Smooth muscle cell (in vitro differentiated cells): Measurements from ENCODE around the gene FAM236A. TPM values are rescaled to one million over a fixed set of nuclear protein-coding genes. Genes with fewer than 3 reads are reported as not detected.
"Not testable (repeated sequence)": the region's sequence is repeated elsewhere in the genome, so short reads cannot be mapped to it uniquely, and the experiment has no call there.

Source experiments
- DNase-seq: peaks from one replicate; lab custom pipeline; 2025; ENCODE audit not compliant: unreplicated experiment; lab: John Stamatoyannopoulos, UW
- H2AFZ ChIP-seq: fragments of 200-600 bp; sonication (generic); 2 replicates; pipeline ENCODE4 v1.6.0; 2016; ENCODE audit warnings: antibody characterized with exemption, low read depth, mild to moderate bottlenecking
- H3F3A ChIP-seq: fragments of 200-600 bp; sonication (generic); 2 replicates; pipeline ENCODE4 v1.6.0; 2017; ENCODE audit warnings: antibody characterized with exemption, low read depth
- H3K27ac ChIP-seq: fragments of 200-600 bp; sonication (generic); 2 replicates; pipeline ENCODE4 v1.5.1; 2016; ENCODE audit warnings: low read depth, mild to moderate bottlenecking
- H3K27me3 ChIP-seq: fragments of 200-600 bp; sonication (generic); 2 replicates; pipeline ENCODE4 v1.6.1; 2016; ENCODE audit warnings: low read depth, mild to moderate bottlenecking
- H3K36me3 ChIP-seq: fragments of 200-600 bp; sonication (generic); 2 replicates; pipeline ENCODE4 v1.5.1; 2016; ENCODE audit warnings: low read depth
- H3K4me1 ChIP-seq: fragments of 200-600 bp; sonication (generic); 2 replicates; pipeline ENCODE4 v1.5.1; 2016; ENCODE audit warnings: low read depth
- H3K4me2 ChIP-seq: fragments of 200-600 bp; sonication (generic); 2 replicates; pipeline ENCODE4 v1.6.0; 2016; ENCODE audit warnings: mild to moderate bottlenecking
- H3K4me3 ChIP-seq: fragments of 200-600 bp; sonication (generic); 2 replicates; pipeline ENCODE4 v1.5.1; 2016; ENCODE audit warnings: mild to moderate bottlenecking
- H3K79me2 ChIP-seq: fragments of 200-600 bp; sonication (generic); 2 replicates; pipeline ENCODE4 v1.6.0; 2016; ENCODE audit warnings: low read depth, mild to moderate bottlenecking
- H3K9ac ChIP-seq: fragments of 200-600 bp; sonication (generic); 2 replicates; pipeline ENCODE4 v1.6.0; 2016; ENCODE audit warnings: low read depth
- H3K9me3 ChIP-seq: fragments of 200-600 bp; sonication (generic); replicated peaks from 2 replicates; pipeline ENCODE4 v1.5.1; 2016; ENCODE audit warnings: low read depth
- H4K20me1 ChIP-seq: fragments of 200-600 bp; sonication (generic); 2 replicates; pipeline ENCODE4 v1.6.0; 2016; ENCODE audit warnings: low read depth
- WGBS: methylation state at CpG from one replicate; pipeline ENCODE4 v1.1.7; 2016; ENCODE audit warnings: low lambda C conversion rate; 5-methylcytosine and 5-hydroxymethylcytosine counted together
- polyA plus RNA-seq: library from polyadenylated mRNA; unstranded; fragments of >200 nt; fragmentation: Nextera tagmentation; extraction: Ambion mirVana; gene quantifications from 2 replicates; pipeline ENCODE4 v1.2.1, GENCODE V29; 2016
- total RNA-seq: library from RNA; depleted of rRNA; stranded (reverse); fragments of >200 nt; gene quantifications from 2 replicates; pipeline ENCODE4 v1.2.3, GENCODE V29; 2014

The FAM236A gene
- not detected in 2 replicates for total RNA-seq
- not detected in 2 replicates for polyA plus RNA-seq

DNA sequence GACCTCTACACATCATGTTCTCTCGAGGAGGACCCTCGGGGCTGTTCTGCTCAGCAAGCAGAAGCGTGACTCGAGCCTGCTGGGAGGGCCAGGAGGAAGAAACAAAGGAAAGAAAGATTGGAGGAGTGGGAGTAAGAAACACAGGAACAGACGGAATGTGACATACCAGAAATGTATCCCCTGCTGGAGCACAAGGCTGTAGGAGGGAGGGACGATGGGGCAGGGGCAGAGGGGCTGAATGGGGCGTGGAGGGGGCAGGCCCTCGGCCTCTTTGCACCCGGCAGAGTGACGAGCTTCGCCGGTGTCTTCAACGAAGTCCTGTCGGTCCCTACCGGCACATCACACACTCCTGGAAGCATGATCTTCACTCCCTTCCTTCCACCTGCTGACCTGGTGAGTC lies at the start of gene FAM236A:
Gene FAM236A, plus strand, starts transcription at position 301 of the 400 bp plus-strand sequence. Its CDS starts 57 bp downstream, at position 358.
- H3K4me1 ChIP-seq, H3K27me3 ChIP-seq, H3K9me3 ChIP-seq, DNase-seq, H3K27ac ChIP-seq, H3K36me3 ChIP-seq, H3K4me3 ChIP-seq, H3K4me2 ChIP-seq, H3K79me2 ChIP-seq, H2AFZ ChIP-seq, H4K20me1 ChIP-seq, H3K9ac ChIP-seq, H3F3A ChIP-seq: not testable (repeated sequence)
- WGBS = no CpG with 5 or more reads among the region's 15 CpGs

DNA sequence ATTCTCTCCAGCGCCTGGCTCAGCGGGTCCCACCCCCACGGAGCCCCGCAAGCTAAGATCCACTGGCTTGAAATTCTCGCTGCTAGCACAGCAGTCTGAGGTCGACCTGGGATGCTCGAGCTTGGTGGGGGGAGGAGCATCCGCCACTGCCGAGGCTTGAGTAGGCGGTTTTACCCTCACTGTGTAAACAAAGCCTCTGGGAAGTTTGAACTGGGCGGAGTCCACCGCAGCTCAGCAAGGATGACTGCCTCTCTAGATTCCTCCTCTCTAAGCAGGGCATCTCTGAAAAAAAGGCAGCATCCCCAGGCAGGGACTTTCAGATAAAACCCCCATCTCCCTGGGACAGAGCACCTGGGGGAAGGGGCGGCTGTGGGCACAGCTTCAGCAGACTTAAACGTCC lies 48.3 kb upstream of the FAM236A start:
- not testable (repeated sequence) for H3F3A ChIP-seq, H3K4me3 ChIP-seq, H3K27ac ChIP-seq, DNase-seq, H2AFZ ChIP-seq, H3K36me3 ChIP-seq, H3K4me2 ChIP-seq, H3K9ac ChIP-seq, H3K27me3 ChIP-seq, H3K79me2 ChIP-seq, H4K20me1 ChIP-seq, H3K4me1 ChIP-seq, H3K9me3 ChIP-seq
- WGBS = no CpG with 5 or more reads among the region's 14 CpGs

DNA sequence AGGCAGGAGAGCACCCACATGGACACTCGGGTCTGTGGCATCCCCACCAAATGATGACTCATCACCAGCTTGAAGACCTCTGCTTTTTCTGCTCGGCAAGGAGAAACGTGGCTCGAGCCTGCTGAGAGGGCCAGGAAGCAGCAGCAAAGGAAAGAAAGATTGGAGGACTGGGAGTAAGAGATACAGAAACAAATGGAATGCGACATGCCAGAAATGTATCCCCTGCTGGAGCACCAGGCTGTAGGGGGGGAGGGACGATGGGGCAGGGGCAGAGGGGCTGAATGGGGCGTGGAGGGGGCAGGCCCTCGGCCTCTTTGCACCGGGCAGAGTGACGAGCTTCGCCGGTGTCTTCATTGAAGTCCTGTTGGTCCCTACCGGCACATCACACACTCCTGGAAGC lies 25.7 kb upstream of the FAM236A start, which contains the start of gene FAM236C:
Gene FAM236C, plus strand, starts transcription at position 301 of the 400 bp plus-strand sequence. CDS start 100 bp downstream, outside the sequence.
- H3K4me3 ChIP-seq, H3K9ac ChIP-seq, H3K36me3 ChIP-seq, H3K9me3 ChIP-seq, H3K27me3 ChIP-seq, H2AFZ ChIP-seq, H4K20me1 ChIP-seq, DNase-seq, H3K79me2 ChIP-seq, H3K4me1 ChIP-seq, H3K4me2 ChIP-seq, H3F3A ChIP-seq, H3K27ac ChIP-seq: not testable (repeated sequence)
- no CpG with 5 or more reads among the region's 13 CpGs for WGBS

DNA sequence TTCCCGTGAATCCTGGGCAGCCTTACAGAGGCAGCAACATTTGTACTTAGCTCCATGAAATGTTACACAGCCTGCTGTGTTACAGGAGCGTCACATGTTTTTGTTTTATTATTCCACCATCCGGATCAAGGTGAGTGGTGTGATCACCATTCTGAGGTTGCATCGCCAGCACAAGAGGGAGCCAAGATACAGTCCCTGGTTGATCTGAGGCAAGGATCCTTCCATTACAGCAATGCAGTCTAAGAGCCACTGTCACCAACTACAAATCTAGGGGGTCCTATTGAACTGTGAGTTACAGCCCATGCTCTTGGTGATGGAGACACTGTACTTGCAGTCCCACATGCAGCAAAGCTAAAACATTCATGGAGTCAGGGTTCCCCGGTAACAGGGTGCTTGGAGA lies 21.9 kb upstream of the FAM236A start:
- H3K4me3 ChIP-seq, H3K27ac ChIP-seq, H3K36me3 ChIP-seq, H3K27me3 ChIP-seq, H3K4me1 ChIP-seq, H3K9ac ChIP-seq, H2AFZ ChIP-seq, H3K79me2 ChIP-seq, H3K9me3 ChIP-seq, H4K20me1 ChIP-seq, H3F3A ChIP-seq, H3K4me2 ChIP-seq, DNase-seq: not testable (repeated sequence)
- 82% methylated on average over 4 of the region's 5 CpGs for WGBS

DNA sequence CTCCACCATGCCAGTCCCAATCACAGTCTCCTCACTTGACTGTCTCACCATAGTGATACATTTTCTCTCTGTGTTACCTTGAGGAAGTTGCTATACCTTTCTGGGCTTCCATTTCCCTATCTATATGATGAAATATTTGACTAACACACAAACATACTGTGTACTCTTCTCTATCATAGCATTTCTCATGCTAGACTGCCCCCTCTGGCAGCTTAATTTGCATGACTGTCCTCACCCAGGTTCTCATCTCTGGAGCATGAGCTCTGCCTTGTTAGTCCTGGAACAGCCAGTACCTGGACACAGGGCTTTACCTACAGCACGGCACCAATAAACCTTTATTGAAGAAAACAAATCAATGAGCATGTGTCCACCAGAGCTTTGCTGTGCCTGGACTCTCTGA lies 5.7 kb upstream of the FAM236A start:
- H3K79me2 ChIP-seq, H3K4me3 ChIP-seq, H2AFZ ChIP-seq, H3K27ac ChIP-seq, H3K36me3 ChIP-seq, DNase-seq, H3K4me1 ChIP-seq, H3K27me3 ChIP-seq, H4K20me1 ChIP-seq, H3K4me2 ChIP-seq, H3F3A ChIP-seq, H3K9me3 ChIP-seq, H3K9ac ChIP-seq: not testable (repeated sequence)
- no CpG with 5 or more reads among the region's 1 CpG for WGBS

DNA sequence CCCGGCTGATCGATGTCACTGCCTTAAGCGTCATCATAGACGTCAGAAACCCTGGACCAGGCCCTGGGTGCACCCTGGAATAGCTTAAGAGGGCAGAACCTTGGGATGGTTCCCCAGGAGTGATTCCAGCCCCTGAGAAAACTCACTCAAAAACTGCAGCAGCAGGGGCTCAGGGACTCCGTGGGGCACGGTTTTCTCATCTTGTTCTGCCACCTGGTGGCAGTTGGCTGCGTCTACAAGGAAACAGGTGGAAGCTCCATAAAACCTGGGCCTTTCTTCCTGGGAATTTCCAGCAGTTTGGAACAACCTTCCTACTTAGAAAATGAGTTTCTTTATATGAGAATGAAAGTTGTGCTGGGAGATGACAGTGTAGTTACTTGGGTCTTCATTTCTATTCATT lies 1.6 kb upstream of the FAM236A start:
- H3K9me3 ChIP-seq, H3K4me1 ChIP-seq, H3K9ac ChIP-seq, H3K36me3 ChIP-seq, DNase-seq, H3F3A ChIP-seq, H4K20me1 ChIP-seq, H3K79me2 ChIP-seq, H3K27ac ChIP-seq, H2AFZ ChIP-seq, H3K27me3 ChIP-seq, H3K4me2 ChIP-seq, H3K4me3 ChIP-seq: not testable (repeated sequence)
- WGBS = no CpG with 5 or more reads among the region's 7 CpGs

DNA sequence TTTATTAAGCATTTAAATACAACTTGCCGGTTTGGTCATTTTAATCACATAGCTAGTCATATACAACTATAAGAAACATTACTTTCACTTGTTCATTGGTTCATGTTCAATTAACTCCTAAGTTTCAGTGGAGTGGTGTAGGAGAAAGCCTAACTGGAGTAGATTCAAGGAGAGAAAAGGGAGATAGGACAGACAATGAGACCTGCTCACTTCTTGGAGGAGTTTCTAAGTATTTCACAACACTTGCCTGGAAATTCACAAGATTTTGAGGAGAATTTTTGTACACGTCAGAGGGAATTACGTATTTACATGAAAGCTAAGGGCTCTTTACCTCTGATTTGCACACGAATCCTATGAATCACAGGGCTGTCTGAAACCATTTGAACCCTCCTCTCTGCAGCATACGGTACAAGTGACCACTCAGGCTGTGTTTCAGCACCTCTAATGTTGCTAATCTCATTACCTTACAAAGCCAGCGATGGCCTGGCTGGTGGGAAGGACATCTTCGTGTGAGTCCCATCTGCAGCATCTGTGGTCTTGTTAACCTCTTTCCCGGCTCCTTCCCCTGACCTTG lies 1.0 kb upstream of the FAM236A start:
- not testable (repeated sequence) for H3K9ac ChIP-seq, H3F3A ChIP-seq, H3K79me2 ChIP-seq, H3K9me3 ChIP-seq, H3K4me2 ChIP-seq, H3K4me1 ChIP-seq, H3K36me3 ChIP-seq, H2AFZ ChIP-seq, H4K20me1 ChIP-seq, H3K4me3 ChIP-seq, H3K27ac ChIP-seq, H3K27me3 ChIP-seq, DNase-seq
- WGBS = no CpG with 5 or more reads among the region's 8 CpGs

DNA sequence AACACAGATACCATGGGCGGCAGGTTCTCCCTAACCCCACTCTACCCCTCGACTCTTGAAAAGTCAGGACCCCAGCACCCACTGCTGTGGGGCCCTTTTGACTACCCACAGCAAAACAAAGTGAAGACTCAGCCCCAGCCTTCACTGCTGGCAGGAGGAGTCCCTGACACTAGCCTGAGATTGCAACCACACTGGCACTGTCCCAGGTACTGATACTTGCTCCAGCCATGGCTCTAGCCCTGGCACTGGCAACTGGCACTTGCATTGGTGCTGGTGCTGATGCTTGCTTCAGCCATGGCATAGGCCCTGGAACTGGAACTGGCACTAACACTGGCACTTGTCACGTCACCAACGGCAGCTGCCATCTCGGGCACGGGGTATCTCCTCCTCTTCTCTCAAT lies 4.3 kb downstream of the FAM236A start:
- not testable (repeated sequence) for H3K79me2 ChIP-seq, H3K36me3 ChIP-seq, DNase-seq, H3K27me3 ChIP-seq, H3K9me3 ChIP-seq, H3F3A ChIP-seq, H3K4me2 ChIP-seq, H3K4me1 ChIP-seq, H3K4me3 ChIP-seq, H3K9ac ChIP-seq, H4K20me1 ChIP-seq, H2AFZ ChIP-seq, H3K27ac ChIP-seq
- WGBS = no CpG with 5 or more reads among the region's 6 CpGs
